Activated gamma-delta T cell treated with anti-CD3 and anti-CD28 coated beads, Interleukin-2, amount 50 U/mL, for 16 hours (primary cell): ENCODE measurements around the gene GFRA1.

Experiments used
- DNase-seq: peaks from one replicate; pipeline ENCODE4 v3.0.0-alpha.2; 2020; ENCODE audit warnings: low read depth

The GFRA1 gene

DNA sequence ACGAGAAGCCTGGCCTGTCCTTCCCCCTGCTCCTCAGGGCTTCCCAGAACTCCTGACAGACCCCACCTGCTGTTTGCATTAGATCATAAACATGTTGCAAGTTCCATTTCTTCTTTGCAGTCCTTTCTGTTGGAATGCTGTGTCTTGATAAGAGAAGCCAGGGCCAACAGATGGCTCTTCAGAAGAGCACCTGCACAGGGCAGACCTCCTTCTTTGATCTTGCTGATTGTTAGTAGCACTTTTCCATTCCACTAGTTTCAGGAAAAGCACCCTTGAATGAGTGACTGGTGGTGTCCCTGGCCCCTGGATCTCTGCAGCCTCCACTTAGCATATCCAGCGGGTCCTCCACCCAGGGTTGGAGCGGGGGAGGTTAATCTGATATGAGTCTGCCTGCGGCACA lies 243.2 kb downstream of the GFRA1 start:
- DNase-seq, result no peak

DNA sequence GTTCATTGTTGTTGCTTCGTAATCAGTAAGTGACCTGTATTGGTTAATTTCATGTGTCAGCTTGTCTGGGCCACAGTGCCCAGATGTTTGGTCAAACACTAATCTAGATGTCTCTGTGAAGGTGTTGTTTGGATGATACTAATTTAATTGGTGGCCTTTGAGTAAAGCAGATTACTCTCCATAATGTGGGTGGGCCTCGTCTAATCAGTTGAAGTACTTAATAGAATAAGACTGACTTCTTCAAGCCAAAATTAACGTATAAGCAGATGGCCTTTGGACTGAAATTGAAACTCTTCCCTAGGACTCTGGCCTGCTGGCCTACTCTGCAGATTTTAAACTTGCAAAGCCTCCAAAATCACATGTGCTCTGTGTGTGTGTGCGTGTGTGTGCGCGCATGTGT lies 245.7 kb downstream of the GFRA1 start:
- DNase-seq, result no peak

DNA sequence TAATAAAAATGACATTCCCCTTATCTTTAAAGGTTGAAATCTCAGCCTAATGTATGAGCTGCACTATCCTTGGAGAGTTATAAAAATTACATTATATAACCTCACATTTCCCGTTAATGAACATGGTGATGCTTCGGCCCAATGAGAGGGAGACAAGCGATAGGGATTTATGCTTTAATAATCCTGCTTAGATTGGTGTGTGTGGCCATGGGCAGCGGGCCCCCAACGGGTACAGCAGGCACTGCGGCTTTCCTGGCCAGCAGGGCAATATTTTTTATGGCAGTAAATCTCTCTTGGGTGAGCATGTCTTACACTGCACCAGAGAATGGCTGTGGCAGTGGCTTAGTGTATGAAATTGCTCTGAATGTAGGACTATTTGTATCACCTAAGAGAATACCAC lies 246.3 kb downstream of the GFRA1 start:
- no peak for DNase-seq

DNA sequence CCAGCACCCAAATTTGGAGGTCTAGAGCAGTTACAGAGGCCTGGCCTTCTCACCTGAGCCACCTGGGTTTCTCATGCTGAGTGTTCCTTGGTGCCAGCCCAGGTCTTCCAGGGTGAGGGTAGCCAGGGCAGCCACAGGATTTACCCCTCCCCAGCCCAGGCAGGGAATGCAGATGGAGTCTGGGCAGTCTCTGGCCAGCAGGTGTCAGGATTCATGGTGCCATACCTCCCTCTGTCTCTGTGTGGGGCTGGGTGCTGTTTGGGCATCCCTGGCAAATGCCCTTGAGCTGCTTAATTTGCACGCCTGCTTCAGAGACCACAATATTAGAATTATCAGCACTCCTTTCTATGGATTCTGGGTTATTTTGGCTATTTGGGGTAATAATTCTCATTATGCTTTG lies 246.7 kb downstream of the GFRA1 start:
- DNase-seq, result no peak

DNA sequence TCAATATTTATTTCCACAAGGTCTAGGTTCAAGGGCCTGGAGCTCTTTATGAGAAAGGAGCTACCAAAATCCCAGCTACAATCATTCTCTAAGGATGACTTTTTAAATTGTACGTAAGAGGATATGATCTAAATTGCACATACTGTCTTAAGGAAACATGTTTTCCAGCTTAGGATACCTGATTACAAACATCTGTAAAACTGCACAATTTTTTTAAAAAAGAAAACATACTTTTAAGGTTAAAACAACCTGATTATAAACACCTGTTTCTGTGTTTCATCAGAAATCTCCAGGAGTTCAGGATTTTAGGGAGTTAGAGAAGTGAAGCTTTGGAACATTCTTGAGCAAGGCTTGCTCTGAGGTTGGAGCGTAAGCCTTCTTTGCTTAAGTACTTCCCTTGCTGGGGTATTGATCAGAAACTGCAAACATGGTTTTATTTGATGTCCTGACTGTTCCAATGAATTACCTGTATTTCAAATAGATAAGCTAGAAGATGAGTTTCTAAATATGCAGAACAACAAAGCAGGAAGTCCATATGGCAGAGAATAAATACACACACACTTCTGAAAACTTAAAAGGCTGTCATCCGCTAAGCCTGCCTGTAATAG lies 248.6 kb downstream of the GFRA1 start:
- no peak for DNase-seq

DNA sequence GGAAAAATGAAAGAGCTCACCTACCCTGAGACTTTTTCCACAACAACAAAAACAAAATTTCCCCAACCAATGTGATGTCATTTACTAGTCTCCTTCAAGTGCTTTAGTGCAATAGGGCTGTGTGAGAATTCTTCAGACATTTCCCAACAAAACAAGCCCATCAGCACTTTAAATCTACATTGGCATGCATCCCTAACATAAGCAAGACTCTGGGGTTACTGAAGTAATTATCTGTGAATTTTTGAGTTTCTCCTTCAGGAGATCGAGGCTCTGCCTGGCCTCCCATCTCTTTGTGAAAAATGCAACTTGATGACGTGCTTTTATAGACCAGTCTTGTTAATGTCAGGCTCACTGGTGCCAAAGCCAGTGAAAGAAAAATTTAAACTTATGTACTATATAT lies 255.6 kb downstream of the GFRA1 start:
- DNase-seq, result no peak

DNA sequence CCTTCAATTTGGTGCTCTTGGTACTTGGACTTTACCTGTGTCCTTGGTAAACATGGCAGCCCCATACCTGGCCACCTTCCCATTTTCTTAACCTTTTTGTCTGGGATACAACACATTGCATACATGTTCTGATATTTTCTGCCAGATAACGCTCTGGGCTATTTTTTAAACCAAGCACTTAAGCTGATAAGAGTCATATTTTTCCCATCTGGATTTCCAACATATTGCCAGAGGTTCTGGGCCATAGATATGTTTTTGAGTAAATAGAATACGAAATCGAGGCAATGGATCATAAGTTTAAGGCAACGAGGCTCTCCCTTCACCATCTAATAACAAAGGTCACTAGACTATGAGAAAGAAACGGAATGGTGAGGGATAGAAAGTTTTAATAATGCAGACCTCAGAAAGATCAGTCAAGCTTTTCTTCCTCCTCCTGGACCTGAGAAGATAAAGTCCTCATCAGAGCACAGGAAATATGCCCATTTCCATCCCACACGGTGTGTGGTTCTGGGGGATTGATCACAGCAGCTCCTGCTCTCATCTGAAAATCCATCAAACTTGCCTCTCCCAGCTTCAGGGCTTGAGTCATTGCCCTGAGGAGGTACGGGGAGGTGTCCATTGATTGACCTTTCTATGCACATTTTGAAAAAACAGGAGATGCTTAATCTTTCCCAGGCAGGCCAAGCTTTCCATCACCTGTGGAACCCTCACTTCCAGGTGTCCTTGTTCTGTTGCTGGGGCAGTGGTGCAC lies 257.2 kb downstream of the GFRA1 start:
- no peak for DNase-seq

DNA sequence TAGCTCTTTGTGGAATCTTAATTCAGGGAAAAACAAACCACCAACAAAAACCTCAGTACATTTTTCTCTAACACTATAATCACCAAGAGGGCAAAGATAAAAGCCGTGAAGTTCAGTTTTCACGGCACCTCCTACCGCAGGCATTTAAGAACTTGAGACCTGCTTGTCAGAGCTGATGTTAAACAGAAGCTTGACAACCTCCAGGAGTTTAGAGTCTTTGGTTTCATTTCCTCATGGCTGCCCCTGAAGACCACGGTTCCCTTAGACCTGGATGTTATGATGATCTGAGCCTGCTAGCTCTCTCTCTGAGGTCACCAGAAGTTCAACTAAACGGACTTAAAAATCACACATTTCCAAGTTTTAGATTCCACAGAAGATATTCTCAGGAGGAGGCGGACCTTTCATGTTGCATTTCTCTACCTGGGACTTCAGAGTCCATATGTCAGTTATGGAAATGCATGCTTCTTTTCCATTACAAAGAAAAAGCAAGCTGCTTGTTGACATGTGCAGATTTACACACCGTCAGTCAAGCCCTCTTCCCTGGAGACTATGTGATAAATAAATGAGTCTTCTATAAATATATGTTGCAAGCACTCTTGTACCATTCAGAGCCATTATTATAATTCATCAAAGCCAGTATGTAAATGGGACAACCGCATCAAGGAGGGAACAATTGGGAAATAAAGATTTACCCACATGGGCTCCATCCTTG lies 258.0 kb downstream of the GFRA1 start:
- DNase-seq, result no peak

DNA sequence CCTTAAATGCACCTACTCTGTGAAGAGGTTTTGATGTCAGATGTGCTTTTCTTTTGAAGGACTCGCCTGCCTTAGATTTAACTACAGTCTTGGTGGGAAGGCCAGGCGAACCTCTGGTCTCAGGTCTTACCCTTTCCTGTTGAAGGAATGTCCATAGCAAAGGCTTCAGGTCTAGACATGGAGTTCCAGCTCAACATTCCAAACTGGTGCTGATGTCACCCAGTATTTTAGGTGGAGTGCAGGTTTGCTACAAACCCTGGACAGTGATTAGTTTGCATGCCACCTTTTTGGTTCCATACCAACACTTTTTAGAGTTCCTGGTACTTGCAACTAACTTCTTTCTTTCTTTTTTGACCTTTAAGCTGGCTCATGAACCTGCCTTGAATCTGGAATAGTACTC lies 258.7 kb downstream of the GFRA1 start:
- no peak for DNase-seq

DNA sequence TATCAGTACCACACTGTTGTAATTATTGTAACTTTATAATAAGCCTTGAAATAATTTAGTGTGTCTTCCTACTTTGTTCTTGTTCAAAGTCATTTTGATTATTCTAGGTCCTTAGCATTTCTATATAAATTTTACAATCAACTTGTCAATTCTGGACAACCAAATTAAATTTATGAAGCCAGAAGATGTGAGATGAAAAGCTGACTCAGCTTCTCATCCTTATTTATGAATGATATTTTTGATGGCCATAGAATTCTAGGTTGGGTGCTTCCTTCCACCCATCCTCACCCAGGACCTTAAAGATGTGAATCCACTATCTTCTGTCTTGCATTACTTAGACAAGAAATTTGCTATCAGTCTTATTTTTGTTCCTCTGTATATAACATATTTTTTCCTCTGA lies 261.1 kb downstream of the GFRA1 start:
- DNase-seq, result no peak

DNA sequence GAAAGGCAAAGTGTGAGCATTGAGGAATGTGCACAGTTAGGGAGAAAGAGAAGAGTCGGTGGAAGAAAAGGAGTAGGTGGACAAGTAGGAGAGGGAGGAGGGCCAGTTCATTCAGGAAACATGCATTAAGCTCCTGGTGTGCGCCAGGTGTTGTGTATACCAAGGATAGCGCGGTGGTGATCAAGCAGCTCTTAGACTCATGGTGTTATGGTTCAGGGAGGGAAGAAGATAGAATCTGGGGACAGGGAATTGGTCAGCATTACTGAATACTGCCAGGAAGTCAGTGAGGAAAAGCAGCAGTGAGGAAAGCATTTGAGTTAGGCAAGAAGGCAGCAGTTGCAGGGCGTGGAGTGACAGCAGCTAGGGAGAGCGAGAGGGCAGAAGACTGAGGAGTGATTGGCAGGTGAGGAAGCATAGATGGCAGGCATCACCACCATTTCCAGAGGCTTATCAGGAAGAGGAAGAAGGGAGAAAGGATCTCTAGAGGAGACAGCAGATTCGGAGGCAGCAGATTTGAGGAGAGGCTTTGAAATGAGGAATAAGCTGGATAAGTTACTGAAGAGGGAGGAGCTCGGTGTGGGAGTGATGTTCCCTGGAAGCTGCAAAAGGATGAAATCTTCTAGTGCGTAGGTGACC lies 265.6 kb downstream of the GFRA1 start:
- no peak for DNase-seq
